GM23338 (cell line): ENCODE data around the gene PDE1A.

Source experiments
- CREB1 ChIP-seq: fragments of 250-450 bp; sonication (Bioruptor Pico); IDR thresholded peaks from 2 replicates; pipeline ENCODE4 v1.5.0; 2020; ENCODE audit warnings: low read depth, mild to moderate bottlenecking, moderate library complexity
- CTCF ChIP-seq, 2 experiments: fragments of 200-600 bp in 1 of 2; sonication (generic) in 1 of 2; conservative IDR thresholded peaks; 2 replicates each; pipeline versions ENCODE4 v1.5.1 to v1.6.1; 2016 to 2017; ENCODE audit warnings: antibody characterized with exemption in 2 of 2, low read depth in 2 of 2, mild to moderate bottlenecking in 2 of 2, moderate library complexity in 1 of 2
- ETS1 ChIP-seq: IDR thresholded peaks from 2 replicates; pipeline ENCODE4 v1.6.1; 2016; ENCODE audit warnings: antibody characterized with exemption
- EZH2 ChIP-seq: fragments of 200-600 bp; sonication (generic); IDR thresholded peaks from one replicate; pipeline ENCODE4 v1.8.0; 2017; ENCODE audit warnings: antibody characterized with exemption, mild to moderate bottlenecking, low read depth; ENCODE audit not compliant: unreplicated experiment
- EZH2phosphoT487 ChIP-seq: fragments of 200-600 bp; sonication (generic); IDR thresholded peaks from one replicate; pipeline ENCODE4 v1.8.1; 2018; ENCODE audit warnings: antibody characterized with exemption; ENCODE audit not compliant: unreplicated experiment
- JUNB ChIP-seq: IDR thresholded peaks from one replicate; pipeline ENCODE4 v1.6.1; 2016; ENCODE audit warnings: antibody characterized with exemption; ENCODE audit not compliant: unreplicated experiment
- NANOG ChIP-seq: IDR thresholded peaks from 2 replicates; pipeline ENCODE4 v1.6.1; 2016; ENCODE audit warnings: antibody characterized with exemption, borderline replicate concordance
- POLR2AphosphoS5 ChIP-seq: IDR thresholded peaks from 2 replicates; pipeline ENCODE4 v1.6.1; 2016; ENCODE audit warnings: antibody characterized with exemption, low read depth
- REST ChIP-seq: IDR thresholded peaks from one replicate; pipeline ENCODE4 v1.6.1; 2018; ENCODE audit warnings: antibody characterized with exemption; ENCODE audit not compliant: unreplicated experiment
- STAT1 ChIP-seq: IDR thresholded peaks from one replicate; pipeline ENCODE4 v1.6.1; 2016; ENCODE audit warnings: antibody characterized with exemption; ENCODE audit not compliant: unreplicated experiment
- ZNF331 ChIP-seq: fragments of 250-450 bp; sonication (Bioruptor Pico); IDR thresholded peaks from 2 replicates; pipeline ENCODE4 v1.5.0; 2020; ENCODE audit warnings: low read depth, mild to moderate bottlenecking, moderate library complexity
- ZNF462 ChIP-seq: fragments of 250-450 bp; sonication (Bioruptor Pico); IDR thresholded peaks from 2 replicates; pipeline ENCODE4 v1.5.0; 2020; ENCODE audit warnings: mild to moderate bottlenecking, moderate library complexity

GRCh38 chr2:182316950-182317349, 109.9 kb downstream of the PDE1A start:
- TF ChIP-seq CTCF (conservative IDR thresholded peaks at IDR 0.05; ENCODE audit: low read depth in 2 of 2) (no peak), POLR2AphosphoS5 (no peak), JUNB (no peak), REST (no peak), EZH2 (no peak), EZH2phosphoT487 (no peak), NANOG (no peak), CREB1 (CRISPR knock-in tag) (no peak), ZNF331 (CRISPR knock-in tag) (no peak), STAT1 (no peak), ETS1 (no peak), ZNF462 (CRISPR knock-in tag) (no peak)
